Activated effector memory CD4-positive, alpha-beta T cell treated with Interleukin-2 at 50 U/mL for 16 hours (primary cell): ENCODE data around the gene CHST8.

Experiments
- DNase-seq: peaks from one replicate; pipeline ENCODE4 v3.0.0-alpha.2; 2020

CHST8 gene

DNA sequence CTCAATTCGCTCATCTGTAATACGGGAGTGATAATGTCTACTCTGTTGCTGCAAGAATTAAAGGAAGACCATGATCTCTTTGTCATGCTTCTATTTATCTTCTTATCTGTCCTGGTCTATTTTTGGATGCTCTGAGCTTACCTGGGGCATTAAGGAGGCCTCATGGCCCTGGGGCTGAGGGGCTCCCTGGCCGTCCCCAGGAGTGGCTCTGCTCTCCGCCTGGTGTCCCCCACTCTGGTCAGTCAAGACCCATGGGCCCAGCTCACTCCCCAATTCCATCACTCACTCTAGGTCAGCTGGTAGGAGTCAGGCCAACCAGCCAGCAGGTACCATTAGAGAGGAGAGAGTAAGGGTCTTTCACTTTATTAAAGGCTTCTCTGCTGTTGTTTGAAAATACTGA lies 1.1 kb upstream of the CHST8 start:
- DNase-seq: no peak

DNA sequence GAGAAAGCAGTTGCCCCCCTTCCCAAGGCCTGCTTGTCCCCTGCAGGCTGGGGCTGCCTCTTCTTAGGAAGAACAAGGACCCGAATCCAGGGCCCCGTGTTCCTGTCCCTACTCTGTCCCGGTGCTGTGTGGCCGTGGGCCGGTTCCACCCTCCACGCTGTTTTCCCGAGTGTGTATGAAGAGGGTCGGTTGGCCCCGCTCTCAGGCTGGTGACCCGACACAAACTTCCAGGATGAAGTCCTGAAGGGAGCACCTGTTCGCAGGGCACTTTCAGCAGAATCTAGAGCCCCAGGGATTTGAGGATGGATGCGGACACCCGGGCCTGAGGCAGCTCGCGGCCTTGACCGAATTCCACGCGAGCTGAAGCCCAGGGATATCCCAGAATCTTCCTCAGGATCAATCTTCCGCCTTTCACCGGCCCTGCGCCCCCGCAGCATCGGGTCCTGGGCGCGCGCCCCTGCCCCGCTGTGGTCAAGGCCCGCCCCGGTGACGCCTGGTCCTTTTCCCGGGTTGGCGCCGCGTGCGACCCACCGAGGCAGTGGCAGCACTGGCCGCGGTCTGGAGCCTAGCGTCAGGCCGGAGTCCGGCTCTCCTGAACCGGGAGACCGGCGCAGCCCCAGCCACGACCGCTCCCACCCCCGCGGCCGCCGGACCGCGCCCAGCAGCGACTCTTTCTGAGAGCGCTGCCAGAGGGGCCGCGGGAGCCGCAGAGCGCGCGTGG lies 528 bp upstream of the CHST8 start:
- no peak for DNase-seq

DNA sequence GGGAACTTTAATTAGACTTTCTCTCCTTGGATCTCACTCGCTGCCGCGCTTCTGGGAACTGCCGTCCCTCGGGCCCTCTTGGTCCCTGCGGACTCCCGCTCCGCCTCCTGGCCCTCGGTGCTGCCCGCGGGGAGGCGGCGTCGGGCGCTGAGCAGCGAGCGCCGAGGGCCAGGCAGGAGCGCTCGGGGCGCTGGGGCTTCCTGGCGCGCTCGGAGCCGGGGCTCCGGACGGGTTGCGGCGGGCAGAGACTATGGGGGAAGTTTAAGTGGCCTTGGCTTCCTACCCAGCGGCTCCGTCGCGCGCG lies 704 bp downstream of the CHST8 start:
- DNase-seq: no peak

DNA sequence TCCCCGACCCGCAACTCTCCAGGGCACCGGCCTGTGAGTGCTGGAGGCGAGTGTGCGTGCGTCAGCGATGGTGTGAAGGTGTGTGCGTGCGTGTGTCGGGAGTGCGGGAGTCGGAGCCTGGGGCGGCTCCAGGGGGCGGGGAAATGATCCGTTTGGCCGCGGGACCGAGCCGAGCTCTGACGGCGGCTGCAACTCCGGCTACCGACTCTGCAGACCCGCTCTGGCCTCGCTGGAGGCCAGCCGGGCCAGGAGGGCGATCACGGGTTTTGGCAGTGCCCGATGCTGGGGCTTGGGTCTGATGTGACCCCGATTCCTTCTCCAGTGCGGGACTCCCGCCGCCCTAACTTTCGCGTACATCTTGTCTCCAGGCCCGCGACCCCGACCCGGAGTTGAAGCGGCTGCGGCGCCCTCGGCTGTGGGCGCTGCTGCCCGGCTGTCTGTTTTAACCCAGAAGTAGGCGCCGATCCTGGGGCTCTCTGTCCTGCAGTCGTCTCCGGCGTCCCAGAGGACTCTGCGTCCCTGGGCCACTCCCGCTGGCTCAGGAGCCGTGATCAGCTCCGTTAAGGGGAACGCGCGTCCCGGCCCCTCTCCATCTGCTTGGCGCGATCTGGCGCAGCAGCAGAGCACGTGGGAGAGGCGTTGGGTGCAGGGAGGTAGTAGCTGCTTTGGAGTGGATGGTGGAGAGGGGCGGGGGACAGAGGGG lies 1.2 kb downstream of the CHST8 start:
- DNase-seq: no peak

DNA sequence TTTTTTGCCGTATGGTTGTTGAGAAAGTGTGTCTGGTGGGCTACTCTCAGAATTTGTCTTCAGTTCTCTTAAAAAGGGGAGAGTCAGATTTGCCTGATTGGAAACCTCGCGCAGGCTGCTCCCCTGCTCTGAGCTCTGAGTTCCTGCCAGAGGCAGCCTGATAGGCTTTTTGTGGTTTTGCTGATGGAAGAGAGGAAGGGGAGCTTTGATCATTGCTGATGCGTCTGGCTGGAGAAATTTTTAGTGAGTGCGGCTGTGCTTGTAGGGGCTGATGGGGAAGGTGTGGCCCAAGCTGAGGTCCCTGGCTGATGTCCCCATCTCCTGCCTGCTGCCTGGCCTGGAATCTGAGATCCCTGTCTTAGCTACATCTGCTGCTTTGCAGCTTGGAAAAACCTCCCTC lies 2.8 kb downstream of the CHST8 start:
- DNase-seq: no peak

DNA sequence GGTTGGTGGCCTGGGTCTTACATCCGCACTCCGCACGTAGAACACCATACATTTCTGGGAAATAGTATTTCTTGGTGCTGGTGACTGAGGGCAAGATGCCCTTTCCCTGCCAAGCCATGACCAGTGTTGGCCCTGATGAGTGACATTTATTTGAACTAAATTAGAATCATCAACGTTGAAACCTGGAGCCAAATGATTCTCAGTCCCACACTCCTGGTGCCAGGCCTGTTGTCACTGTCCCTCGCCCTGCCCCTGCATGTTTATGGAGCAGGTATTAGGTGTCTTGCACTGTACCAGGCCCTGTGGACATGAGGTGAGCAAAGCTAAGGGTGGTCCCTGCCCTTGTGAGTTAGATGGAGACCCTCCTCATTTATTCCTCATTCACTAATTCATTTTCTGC lies 5.8 kb downstream of the CHST8 start:
- DNase-seq: no peak

DNA sequence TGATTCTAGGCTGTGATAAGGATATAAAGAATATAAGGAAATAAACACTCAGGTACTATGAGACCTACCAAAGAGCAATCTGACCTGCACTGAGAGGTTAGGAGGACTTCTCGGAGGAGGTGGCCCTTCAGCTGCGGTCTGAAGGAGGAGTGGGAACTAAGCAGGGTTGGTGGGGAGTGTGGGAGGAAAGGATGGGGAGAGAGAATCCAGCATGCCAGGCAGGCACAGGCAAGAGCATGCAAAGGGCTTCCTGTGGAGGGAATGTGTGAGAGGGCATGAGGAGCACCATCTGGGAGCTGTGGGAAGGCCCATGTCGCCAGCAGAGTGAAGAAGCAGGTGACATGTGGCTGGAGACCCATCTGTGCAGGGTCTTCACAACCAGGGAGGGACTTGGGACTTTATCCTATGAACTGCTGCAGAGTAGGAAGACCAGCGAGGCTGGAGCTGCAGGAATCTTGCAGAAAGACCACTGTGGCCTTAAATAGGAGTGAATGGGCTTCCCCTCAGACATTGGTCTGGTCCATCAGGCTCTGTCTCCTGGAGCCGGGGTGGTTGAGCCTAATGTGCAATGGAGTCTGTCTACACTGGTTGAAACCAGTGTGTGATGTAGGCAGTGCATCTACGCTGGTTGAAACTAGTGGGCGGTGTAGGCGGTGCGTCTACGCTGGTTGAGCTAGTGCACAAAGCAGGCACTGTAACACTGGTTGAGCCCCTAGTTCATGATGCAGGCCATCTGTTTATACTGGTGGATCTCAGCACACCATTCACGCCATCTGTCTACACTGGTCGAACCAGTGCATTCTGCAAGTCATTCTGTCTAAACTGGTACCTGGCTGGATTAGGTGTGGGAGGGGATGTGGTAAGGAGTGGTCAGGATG lies 6.4 kb downstream of the CHST8 start:
- DNase-seq: no peak

DNA sequence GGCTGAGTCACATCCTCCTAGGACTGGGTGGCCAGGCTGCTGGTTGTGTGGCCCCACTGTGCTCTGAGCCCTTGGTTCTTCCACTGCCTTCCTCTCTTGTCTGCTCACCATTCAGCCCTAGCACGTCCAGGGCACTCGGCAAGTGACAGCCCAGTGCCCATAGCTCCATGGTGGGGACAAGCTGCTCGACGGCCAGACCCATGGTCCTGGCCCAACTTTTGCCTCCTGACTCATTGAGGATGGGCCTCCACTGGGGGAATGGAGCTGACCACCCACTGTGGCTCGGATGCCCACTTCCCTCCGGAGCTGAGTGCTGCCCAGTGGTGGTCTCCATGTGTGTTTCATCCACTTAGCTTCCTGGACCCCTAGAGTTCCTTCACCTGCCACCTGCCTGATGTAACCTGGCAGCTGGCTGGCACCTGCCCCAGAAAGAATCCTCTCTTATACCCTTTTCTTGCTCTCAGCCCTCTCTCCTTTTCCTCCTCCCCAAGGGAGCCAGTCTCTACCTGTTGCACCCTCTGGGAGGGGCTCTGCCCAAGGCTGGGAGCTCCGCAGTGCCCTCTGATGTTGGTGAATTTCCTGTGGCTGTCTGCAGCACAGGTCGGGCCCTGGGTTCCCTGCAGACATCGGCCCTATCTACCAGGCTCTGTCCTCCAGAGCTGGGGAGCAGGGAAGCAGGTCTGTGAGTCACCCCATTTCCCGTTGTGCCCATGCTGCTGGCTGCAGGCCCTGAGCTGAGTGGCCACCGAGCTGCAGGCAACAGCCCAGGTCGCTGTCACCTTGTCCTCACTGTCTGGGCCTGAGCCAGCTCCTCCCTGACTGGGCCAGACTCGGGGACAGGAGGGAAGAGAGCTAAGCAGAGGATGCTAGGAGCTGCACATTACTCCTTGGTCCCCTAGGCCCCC lies 7.4 kb downstream of the CHST8 start:
- DNase-seq: no peak

DNA sequence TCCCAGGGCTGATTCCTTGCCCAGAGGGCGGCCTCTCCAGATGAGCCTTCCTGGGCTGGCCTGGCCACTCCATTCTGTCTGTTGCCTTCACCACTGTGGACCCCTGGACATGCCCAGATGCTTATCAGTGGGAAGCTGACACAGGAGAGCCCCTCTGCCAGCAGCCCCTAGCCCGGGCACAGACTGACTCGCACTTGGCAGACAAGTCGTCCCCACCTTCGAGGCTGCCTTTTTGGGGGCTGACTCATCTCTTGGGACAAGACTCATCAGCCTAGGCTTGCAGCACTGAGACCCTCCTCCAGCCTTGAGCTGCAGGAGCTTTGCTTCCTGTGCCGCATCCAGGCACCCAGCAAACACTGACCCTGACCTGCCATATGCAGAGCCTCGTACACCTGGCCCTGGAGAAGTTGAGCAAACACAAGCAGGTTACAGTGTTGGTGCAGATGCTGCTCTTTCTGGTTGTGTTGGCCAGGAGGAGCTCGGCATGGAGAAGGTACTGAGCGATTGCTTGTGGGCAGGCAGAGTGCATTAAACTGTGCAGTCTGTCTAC lies 8.1 kb downstream of the CHST8 start:
- no peak for DNase-seq

DNA sequence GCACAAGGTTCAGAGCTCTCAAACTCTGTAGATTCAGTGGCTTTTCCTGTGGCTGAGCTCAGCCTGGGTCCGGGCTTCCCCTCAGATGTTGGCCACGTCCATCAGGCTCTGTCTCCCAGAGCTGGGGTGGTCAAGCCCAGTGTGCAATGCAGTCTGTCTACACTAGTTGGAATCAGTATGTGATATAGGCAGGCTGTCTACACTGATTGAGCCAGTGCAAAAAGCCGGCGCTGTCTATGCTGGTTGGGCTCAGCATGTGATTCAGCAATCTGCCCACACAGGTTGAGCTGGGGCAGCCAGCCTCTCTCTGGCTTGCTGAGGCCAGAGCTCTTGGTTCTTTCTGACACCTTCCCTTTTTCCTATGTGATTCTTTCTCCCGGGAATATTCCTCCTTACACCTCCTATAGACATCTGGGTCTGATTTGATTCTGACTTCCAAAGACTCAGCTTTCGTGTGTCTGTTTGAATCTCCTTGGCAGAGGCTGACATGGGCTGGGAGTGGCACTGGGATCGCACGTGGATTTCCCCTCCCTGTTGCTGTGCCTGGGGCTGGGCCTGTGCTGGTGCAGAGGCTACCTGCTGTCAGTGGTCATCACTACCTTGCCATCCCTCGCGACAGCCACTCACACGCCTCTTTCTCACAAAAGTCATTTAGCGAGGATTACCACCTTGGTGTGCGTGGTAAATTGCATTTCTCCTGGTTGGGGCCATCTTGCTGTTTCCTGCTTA lies 9.3 kb downstream of the CHST8 start:
- no peak for DNase-seq

DNA sequence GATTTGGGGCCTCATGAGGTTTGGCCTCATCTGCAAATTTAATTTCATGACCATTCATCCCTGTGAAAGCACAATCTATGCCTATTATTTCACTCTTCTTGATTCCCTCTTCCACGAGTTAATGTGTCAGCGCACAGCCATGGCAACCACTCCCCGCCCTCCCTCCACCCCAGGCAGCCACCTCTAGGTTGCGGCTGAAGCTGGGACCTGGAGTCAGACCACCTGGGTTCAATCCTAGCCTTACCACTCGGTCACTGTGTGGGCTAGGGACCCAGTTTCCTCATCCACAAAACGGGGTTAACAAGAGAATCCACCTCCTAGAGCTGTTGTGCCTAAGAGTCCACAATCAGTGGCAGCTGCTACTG lies 9.8 kb downstream of the CHST8 start:
- DNase-seq: no peak

DNA sequence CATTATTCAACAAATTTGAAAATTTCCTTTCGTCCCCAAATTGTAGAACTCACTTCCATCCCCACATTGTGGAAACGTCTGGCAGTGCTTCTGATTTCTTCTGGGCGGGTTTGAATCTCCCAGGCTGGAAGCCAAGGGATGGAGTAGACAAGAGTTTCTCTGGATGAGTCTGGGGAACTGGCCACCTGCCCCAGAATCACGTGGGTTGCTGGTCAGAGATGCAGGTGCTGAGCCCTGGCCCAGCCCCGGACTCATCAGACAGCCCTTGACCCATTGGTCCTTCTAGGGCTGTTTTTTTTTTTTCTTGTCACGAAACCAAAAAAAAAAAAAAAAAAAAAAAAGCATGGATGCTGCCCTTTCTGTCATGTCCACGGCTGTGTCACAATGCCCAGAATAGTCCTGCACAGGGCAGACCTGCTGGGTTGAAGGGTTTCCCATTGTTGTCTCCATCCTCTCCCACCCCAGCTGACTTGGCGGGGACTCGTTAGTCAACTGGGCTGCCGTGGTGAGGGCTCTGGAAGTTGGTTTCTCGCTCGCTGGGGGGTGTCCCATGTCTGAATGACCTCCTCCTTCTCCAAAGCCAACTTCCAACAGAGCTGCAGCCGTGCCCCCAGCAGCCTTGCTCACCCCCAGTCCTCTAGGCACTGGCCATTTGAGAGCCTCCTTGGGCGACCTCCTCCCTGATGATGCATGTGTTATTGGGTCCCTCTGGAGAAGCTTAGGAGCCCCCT lies 12.8 kb downstream of the CHST8 start:
- DNase-seq: no peak

DNA sequence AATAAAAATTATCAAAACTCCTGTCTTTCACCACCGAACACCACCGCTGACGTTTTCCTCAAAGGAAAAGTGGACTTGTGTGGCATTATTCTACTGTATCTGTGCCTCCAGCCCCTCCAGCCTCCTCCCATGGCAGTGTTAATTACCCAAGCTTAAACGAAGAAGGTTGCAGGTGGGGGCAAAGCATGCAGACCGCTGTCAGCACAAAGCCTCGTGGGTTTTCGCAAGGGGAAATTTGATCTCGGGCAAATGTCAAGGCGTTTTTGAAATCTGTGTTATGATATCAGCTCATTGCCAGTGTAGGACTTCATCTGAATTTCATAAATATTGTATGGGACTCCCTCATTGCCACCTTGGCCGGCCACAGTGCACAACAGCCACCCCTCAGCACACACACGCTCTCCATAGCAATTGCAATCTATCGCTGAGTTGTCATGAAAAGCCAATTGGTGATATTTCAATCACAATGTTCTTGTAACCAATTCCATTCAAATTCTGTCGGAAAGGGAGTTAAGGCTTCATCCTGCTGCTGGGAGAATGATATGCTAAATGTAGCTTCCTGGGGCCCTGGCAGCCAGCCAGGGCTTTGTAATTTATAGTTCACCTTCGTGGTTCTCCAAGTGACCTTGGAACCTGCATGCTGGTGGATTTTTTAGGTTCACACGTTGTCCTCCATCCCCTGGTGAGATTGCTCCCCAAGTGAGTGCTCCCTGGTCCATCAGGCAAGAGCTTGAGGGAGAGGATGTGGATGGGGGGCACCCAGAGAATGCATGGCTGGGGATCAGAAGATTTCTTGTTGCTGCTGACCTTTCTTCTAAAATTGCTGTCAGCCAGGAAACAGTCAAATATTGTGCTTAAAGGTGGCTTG lies 16.6 kb downstream of the CHST8 start:
- no peak for DNase-seq

DNA sequence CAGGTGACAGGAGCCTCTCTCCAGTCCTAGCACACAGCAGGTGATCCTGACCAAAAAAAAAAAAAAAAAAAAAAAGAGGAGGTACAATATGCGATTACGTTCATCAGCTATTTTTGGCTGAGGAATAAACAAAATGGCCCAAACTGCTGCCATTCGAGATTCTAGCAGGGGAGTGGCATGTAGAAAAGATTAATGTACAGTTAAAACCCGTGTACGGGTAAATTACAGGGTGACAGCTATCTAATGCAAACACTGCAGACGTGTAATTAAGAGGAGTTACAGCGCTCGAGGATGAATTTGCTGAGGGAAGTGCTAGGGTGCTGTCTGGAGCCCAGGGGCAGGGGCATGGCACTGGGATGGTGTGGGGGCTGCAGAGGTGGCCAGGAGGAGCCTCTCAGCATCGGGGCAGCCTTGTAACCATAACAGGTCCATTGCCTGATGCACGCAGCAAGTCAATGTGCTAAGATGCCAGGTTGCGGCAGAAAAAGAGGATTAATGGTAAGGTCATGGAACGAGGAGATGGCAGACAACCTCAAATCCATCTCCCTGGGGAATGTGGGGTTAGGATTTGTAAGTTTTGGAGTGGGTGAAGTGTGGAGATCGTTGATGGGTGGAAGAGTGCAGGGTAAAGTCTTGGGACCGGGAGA lies 17.4 kb downstream of the CHST8 start:
- DNase-seq: no peak

DNA sequence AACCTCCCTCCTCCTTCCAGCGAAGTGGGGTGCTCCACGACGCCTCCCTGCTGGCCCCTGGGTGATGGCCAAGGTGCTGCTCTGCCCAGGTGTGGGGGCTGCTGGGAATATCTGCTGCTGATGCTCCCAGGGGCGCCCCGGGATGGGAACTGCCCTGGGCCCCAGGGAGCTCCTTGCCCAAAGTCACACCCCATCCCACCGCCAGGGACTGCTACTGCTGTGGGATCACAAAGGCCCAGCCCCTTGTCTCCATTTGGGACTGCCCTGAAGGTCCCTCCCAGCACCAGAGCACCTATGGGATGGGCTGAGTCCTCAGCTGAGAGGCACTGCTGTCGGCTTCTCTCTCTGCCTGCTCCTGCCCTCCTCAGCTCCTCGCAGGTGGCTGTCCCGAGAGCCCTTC lies 19.0 kb downstream of the CHST8 start:
- no peak for DNase-seq

DNA sequence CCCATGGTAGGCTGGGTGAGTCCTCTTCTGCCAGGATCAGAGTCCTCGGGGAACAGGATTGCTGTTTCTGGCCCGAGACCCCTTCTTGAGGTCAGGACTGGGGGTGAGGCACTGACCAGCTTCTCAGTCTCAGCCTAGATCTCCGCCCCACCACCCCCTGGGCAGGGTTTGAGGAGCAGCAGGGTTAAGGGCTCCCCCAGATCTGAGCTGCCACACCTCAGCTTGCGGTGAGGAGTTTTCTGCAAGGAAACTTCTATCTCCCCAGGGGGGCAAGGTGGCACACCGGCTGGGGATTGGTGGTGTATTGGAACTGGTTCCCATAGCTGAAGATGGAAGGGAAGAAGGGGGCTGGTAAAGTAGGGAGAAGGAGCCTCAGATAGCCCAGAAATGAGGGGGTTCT lies 19.5 kb downstream of the CHST8 start:
- DNase-seq: no peak

DNA sequence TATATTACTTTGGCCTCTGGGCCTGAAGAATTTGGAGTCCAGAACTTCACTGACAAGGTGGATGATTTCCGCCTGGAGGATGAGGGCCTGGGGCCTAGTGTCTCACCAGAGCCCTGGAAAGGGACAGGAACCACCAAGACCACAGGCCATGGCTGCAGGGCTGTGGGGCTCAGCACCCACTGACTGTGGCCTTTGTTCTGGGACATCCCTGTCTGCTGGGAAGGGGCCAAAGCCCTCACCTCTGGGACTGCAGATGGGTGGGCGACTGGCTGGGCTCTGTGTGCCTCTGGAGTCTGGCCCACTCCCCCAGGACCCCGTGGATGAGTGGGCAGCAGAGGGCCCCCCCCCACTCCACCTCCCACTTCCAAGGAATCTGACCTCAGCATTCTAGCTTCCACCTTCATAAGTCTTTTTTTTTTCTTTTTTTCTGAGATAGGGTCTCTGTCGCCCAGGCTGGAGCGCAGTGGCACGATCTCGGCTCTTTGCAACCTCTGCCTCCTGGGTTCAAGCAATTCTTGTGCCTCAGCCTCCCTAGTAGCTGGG lies 20.3 kb downstream of the CHST8 start:
- DNase-seq: no peak

DNA sequence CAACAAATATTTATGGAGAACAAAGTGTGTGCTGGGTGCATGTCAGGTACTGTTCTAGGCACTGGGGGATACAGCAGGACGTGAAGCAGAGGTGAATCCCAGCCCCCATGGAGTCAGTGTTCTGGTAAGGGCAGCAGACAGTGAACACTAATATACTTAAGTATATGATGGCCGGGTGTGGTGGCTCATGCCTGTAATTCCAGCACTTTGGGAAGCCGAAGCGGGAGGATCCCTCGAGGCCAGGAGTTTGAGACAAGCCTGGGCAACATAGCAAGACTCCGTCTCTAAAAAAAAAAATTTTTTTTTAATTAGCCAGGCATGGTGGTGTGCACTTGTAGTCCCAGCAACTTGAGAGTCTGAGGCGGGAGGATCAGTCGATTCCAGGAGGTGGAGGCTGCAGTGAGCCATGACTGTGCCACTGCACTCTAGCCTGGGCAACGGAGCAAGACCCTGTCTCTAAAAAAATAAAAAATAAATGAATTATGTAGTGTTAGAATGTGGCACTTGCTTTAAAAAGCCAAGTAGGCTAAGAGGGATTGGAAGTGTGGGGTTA lies 22.6 kb downstream of the CHST8 start:
- DNase-seq: no peak

DNA sequence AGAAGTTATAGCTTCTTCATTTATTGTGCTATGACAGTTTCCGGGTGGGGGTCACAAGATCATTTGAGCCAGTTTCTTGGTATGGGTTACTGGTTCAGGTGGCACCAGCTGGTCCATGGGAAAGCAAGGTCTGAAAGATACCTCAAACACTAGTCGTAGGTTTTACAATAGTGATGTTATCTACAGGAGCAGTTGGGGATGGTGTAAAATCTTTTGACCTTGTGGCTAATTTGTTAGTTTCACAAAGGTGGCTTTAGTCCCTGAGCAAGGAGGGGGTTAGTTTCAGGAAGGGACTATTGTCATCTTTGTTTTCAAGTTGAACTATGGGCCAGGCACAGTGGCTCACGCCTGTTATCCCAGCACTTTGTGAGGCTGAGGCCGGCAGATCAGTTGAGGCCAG lies 24.6 kb downstream of the CHST8 start:
- no peak for DNase-seq
